Mesendoderm (in vitro differentiated cells): ENCODE data around the gene CPNE9.

Experiments used
- DNase-seq: peaks from one replicate; pipeline ENCODE4 v3.0.0; 2013
- H2AK5ac ChIP-seq: 2 replicates; pipeline ENCODE4 v1.6.1; 2013; ENCODE audit warnings: low read length, inconsistent platforms
- H2BK120ac ChIP-seq: 2 replicates; pipeline ENCODE4 v1.6.1; 2013; ENCODE audit warnings: low read depth, mild to moderate bottlenecking, low read length, moderate library complexity, mixed read lengths
- H2BK15ac ChIP-seq: replicated peaks from 2 replicates; pipeline ENCODE4 v1.6.1; 2013; ENCODE audit warnings: low read depth, mild to moderate bottlenecking, moderate library complexity
- H2BK5ac ChIP-seq: 2 replicates; pipeline ENCODE4 v1.6.1; 2013; ENCODE audit warnings: low read length, inconsistent platforms
- H3K18ac ChIP-seq: 2 replicates; pipeline ENCODE4 v1.6.1; 2013; ENCODE audit warnings: mild to moderate bottlenecking, low read length, mixed read lengths
- H3K23ac ChIP-seq: one replicate; pipeline ENCODE4 v1.6.1; 2013; ENCODE audit warnings: low read length
- H3K27ac ChIP-seq: 2 replicates; pipeline ENCODE4 v1.5.1; 2013; ENCODE audit warnings: low read depth, mild to moderate bottlenecking, inconsistent platforms, low read length, moderate library complexity
- H3K27me3 ChIP-seq: 2 replicates; pipeline ENCODE4 v1.6.1; 2013; ENCODE audit warnings: low read length, control low read depth, mild to moderate bottlenecking, inconsistent platforms; ENCODE audit not compliant: insufficient read depth, poor library complexity
- H3K36me3 ChIP-seq: 2 replicates; pipeline ENCODE4 v1.6.1; 2013; ENCODE audit warnings: low read length, inconsistent platforms; ENCODE audit not compliant: control insufficient read depth, insufficient read depth
- H3K4ac ChIP-seq: one replicate; pipeline ENCODE4 v1.6.1; 2013; ENCODE audit warnings: low read depth, mild to moderate bottlenecking, low read length, moderate library complexity
- H3K4me1 ChIP-seq: 2 replicates; pipeline ENCODE4 v1.6.1; 2013; ENCODE audit warnings: low read depth, low read length, inconsistent platforms; ENCODE audit not compliant: control insufficient read depth
- H3K4me2 ChIP-seq: 2 replicates; pipeline ENCODE4 v1.6.1; 2013; ENCODE audit warnings: low read length
- H3K4me3 ChIP-seq: 2 replicates; pipeline ENCODE4 v1.5.1; 2013; ENCODE audit warnings: mild to moderate bottlenecking, low read length
- H3K56ac ChIP-seq: one replicate; pipeline ENCODE4 v1.6.1; 2013; ENCODE audit warnings: low read length
- H3K79me1 ChIP-seq: 2 replicates; pipeline ENCODE4 v1.6.1; 2013; ENCODE audit warnings: low read length, inconsistent platforms
- H3K79me2 ChIP-seq: 2 replicates; pipeline ENCODE4 v1.6.1; 2013; ENCODE audit warnings: mild to moderate bottlenecking, low read length; ENCODE audit not compliant: control insufficient read depth, insufficient read depth
- H3K9ac ChIP-seq: 2 replicates; pipeline ENCODE4 v1.6.1; 2013; ENCODE audit warnings: low read length, inconsistent platforms
- H4K5ac ChIP-seq: one replicate; pipeline ENCODE4 v1.6.1; 2013; ENCODE audit warnings: low read length
- H4K8ac ChIP-seq: one replicate; pipeline ENCODE4 v1.6.1; 2013; ENCODE audit warnings: low read depth, mild to moderate bottlenecking, control low read depth, low read length, moderate library complexity
- WGBS: extraction: QIAGEN DNeasy Blood & Tissue Kit; methylation state at CpG from one replicate; pipeline ENCODE4 v1.1.7; 2013; ENCODE audit warnings: low lambda C conversion rate, missing lambda C conversion rate; ENCODE audit not compliant: insufficient coverage; ENCODE audit errors: extremely low coverage; 5-methylcytosine and 5-hydroxymethylcytosine counted together

CPNE9 gene

GRCh38 chr3:9762871-9763270 lies 59.2 kb downstream of the CPNE9 start:
- no peak overlapping the region for H4K8ac ChIP-seq
- H3K23ac ChIP-seq = no peak overlapping the region
- no peak overlapping the region for H4K5ac ChIP-seq
- H3K79me2 ChIP-seq = no peaks in the 10 kb centered on the region
- H2BK15ac ChIP-seq = no peak overlapping the region
- no peak for DNase-seq
- no peaks in the 10 kb centered on the region for H3K36me3 ChIP-seq
- H3K27me3 ChIP-seq = no peaks in the 10 kb centered on the region
- H3K4ac ChIP-seq = no peak overlapping the region
- H3K79me1 ChIP-seq = no peaks in the 10 kb centered on the region
- H3K4me1 ChIP-seq = no peaks in the 10 kb centered on the region
- H2AK5ac ChIP-seq = no peak overlapping the region
- H2BK5ac ChIP-seq = no peak overlapping the region
- H3K4me2 ChIP-seq = no peak overlapping the region
- no peak overlapping the region for H2BK120ac ChIP-seq
- no peak overlapping the region for H3K27ac ChIP-seq
- H3K18ac ChIP-seq = no peak overlapping the region
- no peak overlapping the region for H3K4me3 ChIP-seq
- WGBS = no CpG with 5 or more reads among the region's 8 CpGs
- H3K9ac ChIP-seq = no peak overlapping the region
- H3K56ac ChIP-seq = no peak overlapping the region

- Histone ChIP-seq H4K5ac (no peak overlapping the region), H3K4me3 (no peak overlapping the region), H2BK15ac (no peak overlapping the region), H3K79me1 (no peaks in the 10 kb centered on the region), H3K79me2 (no peaks in the 10 kb centered on the region), H3K4me2 (no peak overlapping the region), H3K27ac (no peak overlapping the region), H3K56ac (no peak overlapping the region), H2BK5ac (no peak overlapping the region), H3K36me3 (no peaks in the 10 kb centered on the region), H3K27me3 (no peaks in the 10 kb centered on the region), H2BK120ac (no peak overlapping the region), H3K18ac (no peak overlapping the region), H3K23ac (no peak overlapping the region), H3K4ac (no peak overlapping the region), H4K8ac (no peak overlapping the region), H2AK5ac (no peak overlapping the region), H3K4me1 (no peaks in the 10 kb centered on the region), H3K9ac (no peak overlapping the region)
- DNase-seq = peak; percentile 66
- no CpG with 5 or more reads among the region's 4 CpGs for WGBS
Observed at GRCh38 chr3:9765865-9766264, 62.2 kb downstream of the CPNE9 start.

GRCh38 chr3:9767418-9767817 lies 63.8 kb downstream of the CPNE9 start:
- H2BK5ac ChIP-seq = no peak overlapping the region
- no CpG with 5 or more reads among the region's 7 CpGs for WGBS
- H3K4me2 ChIP-seq = no peak overlapping the region
- H4K8ac ChIP-seq = no peak overlapping the region
- H3K23ac ChIP-seq = no peak overlapping the region
- H3K4me3 ChIP-seq = no peak overlapping the region
- H2BK15ac ChIP-seq = no peak overlapping the region
- no peaks in the 10 kb centered on the region for H3K4me1 ChIP-seq
- H3K27me3 ChIP-seq = no peaks in the 10 kb centered on the region
- H3K18ac ChIP-seq = no peak overlapping the region
- H3K79me1 ChIP-seq = no peaks in the 10 kb centered on the region
- no peak overlapping the region for H2AK5ac ChIP-seq
- no peak overlapping the region for H4K5ac ChIP-seq
- no peaks in the 10 kb centered on the region for H3K79me2 ChIP-seq
- H3K9ac ChIP-seq = no peak overlapping the region
- no peak overlapping the region for H3K4ac ChIP-seq
- H2BK120ac ChIP-seq = no peak overlapping the region
- H3K56ac ChIP-seq = no peak overlapping the region
- H3K36me3 ChIP-seq = no peaks in the 10 kb centered on the region
- no peak for DNase-seq
- H3K27ac ChIP-seq = no peak overlapping the region

GRCh38 chr3:9768141-9768775 lies 64.6 kb downstream of the CPNE9 start:
- Histone ChIP-seq H3K18ac (no peak overlapping the region), H3K36me3 (no peaks in the 10 kb centered on the region), H3K27me3 (no peaks in the 10 kb centered on the region), H3K79me1 (no peaks in the 10 kb centered on the region), H2BK5ac (no peak overlapping the region), H3K27ac (no peak overlapping the region), H3K23ac (no peak overlapping the region), H3K4me3 (no peak overlapping the region), H2BK15ac (no peak overlapping the region), H4K8ac (no peak overlapping the region), H3K4me2 (no peak overlapping the region), H3K4ac (no peak overlapping the region), H3K56ac (no peak overlapping the region), H2BK120ac (no peak overlapping the region), H4K5ac (no peak overlapping the region), H3K4me1 (no peaks in the 10 kb centered on the region), H2AK5ac (no peak overlapping the region), H3K9ac (no peak overlapping the region), H3K79me2 (no peaks in the 10 kb centered on the region)
- no CpG with 5 or more reads among the region's 6 CpGs for WGBS
- no peak for DNase-seq

GRCh38 chr3:9769012-9769411 lies 65.4 kb downstream of the CPNE9 start:
- Histone ChIP-seq H3K79me1 (no peaks in the 10 kb centered on the region), H3K27me3 (no peaks in the 10 kb centered on the region), H3K27ac (no peak overlapping the region), H2AK5ac (no peak overlapping the region), H2BK5ac (no peak overlapping the region), H3K4ac (no peak overlapping the region), H3K23ac (peak overlapping the region; percentile 89), H3K9ac (no peak overlapping the region), H3K4me3 (no peak overlapping the region), H3K18ac (no peak overlapping the region), H3K56ac (no peak overlapping the region), H2BK15ac (no peak overlapping the region), H3K4me1 (no peaks in the 10 kb centered on the region), H4K8ac (no peak overlapping the region), H3K79me2 (no peaks in the 10 kb centered on the region), H3K36me3 (no peaks in the 10 kb centered on the region), H3K4me2 (no peak overlapping the region), H4K5ac (no peak overlapping the region), H2BK120ac (no peak overlapping the region)
- DNase-seq = no peak
- 100% methylated on average over 1 of the region's 5 CpGs for WGBS
